ENCODE results near the gene SPTLC2. TPM values are rescaled to one million over a fixed set of nuclear protein-coding genes. Genes with fewer than 3 reads are reported as not detected.

Gene SPTLC2
- total RNA-seq, 1 donor from 2014 or later, result 60.3 TPM

GRCh38 chr14:77474479-77475177, 141.8 kb downstream of the SPTLC2 start:
- DNase-seq (ENCODE audit: extremely low read depth, low read depth, low spot score), result no peak

- no peak for DNase-seq (ENCODE audit: extremely low read depth, low read depth, low spot score)
These were observed 142.5 kb downstream of the SPTLC2 start for GRCh38 chr14:77473921-77474320.

GRCh38 chr14:77470224-77470870, 146.1 kb downstream of the SPTLC2 start:
- DNase-seq (ENCODE audit: extremely low read depth, low read depth, low spot score), result no peak

GRCh38 chr14:77469539-77469938, 146.9 kb downstream of the SPTLC2 start:
- no peak for DNase-seq (ENCODE audit: extremely low read depth, low read depth, low spot score)

- DNase-seq (ENCODE audit: extremely low read depth, low read depth, low spot score), result no peak
These were observed 147.4 kb downstream of the SPTLC2 start for GRCh38 chr14:77469067-77469505.

GRCh38 chr14:77467801-77468200, 148.6 kb downstream of the SPTLC2 start:
- DNase-seq (ENCODE audit: extremely low read depth, low read depth, low spot score), result no peak

GRCh38 chr14:77459072-77459723, 157.2 kb downstream of the SPTLC2 start:
- peak; percentile 71 for DNase-seq (ENCODE audit: extremely low read depth, low read depth, low spot score)

- DNase-seq (ENCODE audit: extremely low read depth, low read depth, low spot score), result no peak
These were observed 158.0 kb downstream of the SPTLC2 start for GRCh38 chr14:77458249-77458950.

- DNase-seq (ENCODE audit: extremely low read depth, low read depth, low spot score), result peak; percentile 99
These were observed 158.8 kb downstream of the SPTLC2 start, which contains the start of the genes AHSA1 and VIPAS39 for GRCh38 chr14:77457522-77458248. Gene AHSA1, plus strand, starts transcription at chr14:77458093. Its CDS starts 97 bp downstream, at chr14:77458190. Gene VIPAS39, minus strand, starts transcription at chr14:77457601. Its CDS starts 3,499 bp downstream, at chr14:77454102.

GRCh38 chr14:77457115-77457521, 159.3 kb downstream of the SPTLC2 start:
- DNase-seq (ENCODE audit: extremely low read depth, low read depth, low spot score), result no peak

Other genes starting within 250 kb of the SPTLC2 start
- 8.9 and 10.7 TPM in 2 replicates for gene TMED8, start 239.5 kb downstream of the SPTLC2 start, total RNA-seq
- 1.1 and 3.3 TPM in 2 replicates for gene SAMD15, start 239.3 kb downstream of the SPTLC2 start, total RNA-seq
- 0.12 TPM in 1 of 2 replicates, not detected in the other for gene NOXRED1, start 193.1 kb downstream of the SPTLC2 start, total RNA-seq
- 29.1 and 29.6 TPM in 2 replicates for gene VIPAS39, start 159.0 kb downstream of the SPTLC2 start, total RNA-seq
- 113 and 121 TPM in 2 replicates for gene AHSA1, start 158.5 kb downstream of the SPTLC2 start, total RNA-seq
- gene ISM2, start 117.8 kb downstream of the SPTLC2 start, total RNA-seq, result 0.41 TPM in 1 of 2 replicates, not detected in the other
- gene ALKBH1, start 91.4 kb upstream of the SPTLC2 start, total RNA-seq, result 11.9 and 13.3 TPM in 2 replicates
- 171 and 203 TPM in 2 replicates for gene SLIRP, start 91.5 kb upstream of the SPTLC2 start, total RNA-seq
- 48.1 and 58.3 TPM in 2 replicates for gene SNW1, start 144.5 kb upstream of the SPTLC2 start, total RNA-seq
- gene ADCK1, start 183.5 kb upstream of the SPTLC2 start, total RNA-seq, result 7.2 and 12.7 TPM in 2 replicates

Measured in glomerular endothelial cell (primary cell).